Tibial nerve (tissue), 4 donors: ENCODE data around the gene NTMT2. TPM values are rescaled to one million over a fixed set of nuclear protein-coding genes. Genes with fewer than 3 reads are reported as not detected.

ENCODE experiments used
- DNase-seq, 2 donors: peaks; one replicate each; pipeline ENCODE4 v3.0.0-alpha.2; 2019; ENCODE audit warnings: low spot score in 2 of 2
- H3K27ac ChIP-seq, 4 donors: fragments of 200-600 bp; sonication (generic) in 3 of 4; one replicate each; pipeline ENCODE4 v1.5.1; 2017 to 2019; ENCODE audit warnings: mild to moderate bottlenecking in 1 of 4
- H3K27me3 ChIP-seq, 2 donors: fragments of 200-600 bp; sonication (generic) in 1 of 2; one replicate each; pipeline versions ENCODE4 v1.5.1 to v1.6.0; 2017 to 2019
- H3K36me3 ChIP-seq, 3 donors: fragments of 200-600 bp; sonication (generic); one replicate each; pipeline ENCODE4 v1.5.1; 2018 to 2019
- H3K4me1 ChIP-seq, 4 donors: fragments of 200-600 bp; sonication (generic) in 3 of 4; one replicate each; pipeline ENCODE4 v1.5.1; 2017 to 2019
- H3K4me3 ChIP-seq, 4 donors: fragments of 200-600 bp; sonication (generic) in 3 of 4; one replicate each; pipeline ENCODE4 v1.5.1; 2017 to 2019; ENCODE audit warnings: mild to moderate bottlenecking in 1 of 4, moderate library complexity in 1 of 4
- H3K9me3 ChIP-seq, 4 donors: fragments of 200-600 bp; sonication (generic) in 3 of 4; one replicate each; pipeline ENCODE4 v1.5.1; 2017 to 2019
- EP300 ChIP-seq, 2 donors: sonication (generic); formaldehyde crosslinking; IDR thresholded peaks; one replicate each; pipeline ENCODE4 v1.6.1; 2017; ENCODE audit warnings: antibody characterized with exemption in 2 of 2, mild to moderate bottlenecking in 1 of 2
- POLR2A ChIP-seq, 2 donors: fragments of 450-650 bp; IDR thresholded peaks; one replicate each; pipeline ENCODE4 v1.6.1; 2017; ENCODE audit warnings: antibody characterized with exemption in 2 of 2, mild to moderate bottlenecking in 2 of 2, moderate library complexity in 2 of 2
- WGBS, 2 donors: methylation state at CpG; one replicate each; pipeline ENCODE4 v1.1.5; 2018; 5-methylcytosine and 5-hydroxymethylcytosine counted together
- total RNA-seq, 4 donors: library from RNA; depleted of rRNA; stranded (reverse); fragments of >200 nt; gene quantifications; one replicate each; pipeline ENCODE4 v1.1.0, GENCODE V29; 2016
- TF ChIP-seq, protein P1 (sequence below), 5 experiments: fragments of 200-600 bp in 3 of 5; fragments of 450-650 bp in 2 of 5; sonication (generic) in 3 of 5; IDR thresholded peaks; one replicate each; pipeline ENCODE4 v1.5.1; 2016 to 2019; ENCODE audit warnings: antibody characterized with exemption in 5 of 5, mild to moderate bottlenecking in 3 of 5, moderate library complexity in 2 of 5

The NTMT2 gene
- total RNA-seq, 4 donors from 2014 or later = not detected

DNA sequence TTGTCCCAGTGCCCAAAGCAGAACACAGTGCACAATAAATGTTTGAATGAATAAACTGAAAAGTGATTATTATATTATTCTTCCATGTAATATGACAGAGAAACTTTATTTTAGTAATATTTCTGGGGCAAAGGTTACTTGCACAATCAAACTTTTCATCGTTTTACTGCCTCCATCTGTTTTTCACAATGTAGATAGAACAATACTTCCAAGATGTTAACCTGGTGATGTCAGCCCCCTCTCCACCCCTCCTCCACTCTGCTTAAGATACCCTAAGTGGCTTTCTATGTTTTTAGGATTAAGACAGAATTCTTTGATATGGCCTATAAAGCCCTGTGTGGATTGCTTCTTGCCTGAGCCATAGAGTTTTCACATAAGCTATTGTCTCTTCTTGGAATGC is 13.8 kb upstream of the NTMT2 start:
- Histone ChIP-seq H3K4me3 (no peak overlapping the region), H3K36me3 (no peaks in the 10 kb centered on the region), H3K4me1 (peaks cover 0 to 8% (median 0%) of the 10 kb centered on the region in 4 donors), H3K27me3 (no peaks in the 10 kb centered on the region), H3K9me3 (no peaks in the 10 kb centered on the region), H3K27ac (no peak overlapping the region)
- no peak for TF ChIP-seq POLR2A (IDR thresholded peaks at IDR 0.05)
- TF ChIP-seq EP300 (IDR thresholded peaks at IDR 0.05) = no peak
- TF ChIP-seq, protein P1, sequence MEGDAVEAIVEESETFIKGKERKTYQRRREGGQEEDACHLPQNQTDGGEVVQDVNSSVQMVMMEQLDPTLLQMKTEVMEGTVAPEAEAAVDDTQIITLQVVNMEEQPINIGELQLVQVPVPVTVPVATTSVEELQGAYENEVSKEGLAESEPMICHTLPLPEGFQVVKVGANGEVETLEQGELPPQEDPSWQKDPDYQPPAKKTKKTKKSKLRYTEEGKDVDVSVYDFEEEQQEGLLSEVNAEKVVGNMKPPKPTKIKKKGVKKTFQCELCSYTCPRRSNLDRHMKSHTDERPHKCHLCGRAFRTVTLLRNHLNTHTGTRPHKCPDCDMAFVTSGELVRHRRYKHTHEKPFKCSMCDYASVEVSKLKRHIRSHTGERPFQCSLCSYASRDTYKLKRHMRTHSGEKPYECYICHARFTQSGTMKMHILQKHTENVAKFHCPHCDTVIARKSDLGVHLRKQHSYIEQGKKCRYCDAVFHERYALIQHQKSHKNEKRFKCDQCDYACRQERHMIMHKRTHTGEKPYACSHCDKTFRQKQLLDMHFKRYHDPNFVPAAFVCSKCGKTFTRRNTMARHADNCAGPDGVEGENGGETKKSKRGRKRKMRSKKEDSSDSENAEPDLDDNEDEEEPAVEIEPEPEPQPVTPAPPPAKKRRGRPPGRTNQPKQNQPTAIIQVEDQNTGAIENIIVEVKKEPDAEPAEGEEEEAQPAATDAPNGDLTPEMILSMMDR (IDR thresholded peaks at IDR 0.05) = no peak
- DNase-seq = no peak
- WGBS, 2 donors = 23 to 27% methylated on average over 1 of the region's 1 CpG

DNA sequence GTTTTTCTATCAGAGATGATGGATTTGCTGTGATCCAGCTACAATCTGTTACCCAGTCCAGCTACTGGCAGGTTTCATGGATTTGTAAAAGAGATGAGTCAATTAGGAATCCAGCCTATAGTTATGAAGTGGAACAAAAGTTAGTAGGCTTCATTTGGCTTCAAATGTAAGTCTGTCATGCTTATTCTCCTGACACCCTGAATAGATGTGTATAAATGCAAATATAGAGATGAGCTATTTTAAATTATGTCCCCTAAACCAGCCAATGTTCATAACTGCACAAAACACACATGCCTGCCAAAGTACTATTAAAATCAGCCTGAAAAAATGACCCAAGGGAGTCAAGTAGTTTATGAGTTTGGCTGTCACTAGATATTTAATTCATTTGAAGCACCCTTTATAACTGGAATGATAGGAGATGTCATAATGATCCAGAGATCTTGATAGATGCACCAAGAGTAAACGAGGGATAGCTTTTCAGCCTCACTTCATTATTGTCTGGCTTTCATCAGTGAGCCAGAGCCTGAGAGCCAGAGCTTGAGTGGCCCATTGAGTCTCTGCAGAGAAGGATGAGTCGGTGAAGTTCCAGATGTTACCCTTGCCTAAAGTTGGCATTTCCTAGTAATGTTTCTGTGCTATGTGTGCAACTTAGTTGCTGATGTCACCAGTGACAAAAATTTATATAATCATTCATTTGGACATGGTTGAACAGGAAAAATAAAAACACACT is 11.8 kb upstream of the NTMT2 start:
- H3K27me3 ChIP-seq = no peaks in the 10 kb centered on the region
- no peak for TF ChIP-seq POLR2A (IDR thresholded peaks at IDR 0.05)

DNA sequence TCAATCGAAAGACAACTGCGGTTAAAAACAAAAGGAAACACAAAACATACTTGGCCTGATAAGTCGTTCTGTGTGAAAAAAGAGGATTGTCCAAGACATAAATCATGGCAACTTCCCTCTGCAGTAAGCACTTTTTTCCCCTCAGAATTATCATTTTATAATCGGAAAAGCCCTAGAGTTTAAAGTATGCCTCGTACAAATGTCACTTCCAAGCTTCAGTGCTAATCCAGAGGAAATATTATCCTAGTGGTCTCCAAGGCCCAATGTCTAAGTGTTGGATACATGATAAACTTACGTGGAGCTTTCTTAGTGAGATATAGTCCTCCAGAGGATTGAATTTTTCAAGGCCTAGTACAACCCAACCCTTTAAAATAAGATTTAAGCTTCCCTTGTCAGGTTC is 11.2 kb upstream of the NTMT2 start:
- H3K36me3 ChIP-seq = no peaks in the 10 kb centered on the region
- H3K9me3 ChIP-seq = no peaks in the 10 kb centered on the region
- H3K4me1 ChIP-seq = peaks cover 0 to 8% (median 0%) of the 10 kb centered on the region in 4 donors
- H3K27ac ChIP-seq = no peak overlapping the region
- no peaks in the 10 kb centered on the region for H3K27me3 ChIP-seq
- DNase-seq = no peak
- H3K4me3 ChIP-seq = no peak overlapping the region
- 60 to 64% methylated on average over 6 of the region's 6 CpGs for WGBS, 2 donors
- TF ChIP-seq POLR2A (IDR thresholded peaks at IDR 0.05) (no peak), EP300 (IDR thresholded peaks at IDR 0.05) (no peak)
- TF ChIP-seq, protein P1 (IDR thresholded peaks at IDR 0.05) = no peak

More for the DNA sequence above, 11.8 kb upstream of the NTMT2 start:
- DNase-seq = no peak
- peaks cover 0 to 8% (median 0%) of the 10 kb centered on the region in 4 donors for H3K4me1 ChIP-seq
- H3K4me3 ChIP-seq = no peak overlapping the region
- H3K9me3 ChIP-seq = no peaks in the 10 kb centered on the region
- H3K27ac ChIP-seq = no peak overlapping the region
- H3K36me3 ChIP-seq = no peaks in the 10 kb centered on the region
- 72 to 79% methylated on average over 2 of the region's 2 CpGs for WGBS, 2 donors

DNA sequence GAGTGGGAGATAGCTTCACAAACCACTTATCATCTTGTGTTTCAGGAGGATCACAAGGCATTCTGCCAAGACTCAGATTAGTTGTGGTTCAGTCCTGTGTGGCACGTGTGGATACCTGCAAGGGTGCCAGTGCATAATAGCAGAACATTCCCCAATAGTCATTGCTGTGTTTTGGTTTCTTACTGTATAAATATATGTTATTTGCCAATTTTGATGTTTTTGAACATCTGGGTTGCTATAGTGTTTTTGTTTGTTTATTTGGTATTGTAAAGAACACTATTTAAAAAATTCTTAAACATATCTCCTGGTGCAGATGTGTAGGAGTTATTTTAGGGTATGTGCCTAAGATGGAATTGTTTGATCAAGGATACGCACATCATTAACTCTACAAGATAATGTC is 5.4 kb upstream of the NTMT2 start:
- Histone ChIP-seq H3K4me3 (no peak overlapping the region), H3K27me3 (no peaks in the 10 kb centered on the region), H3K9me3 (no peaks in the 10 kb centered on the region), H3K4me1 (no peaks in the 10 kb centered on the region), H3K27ac (no peak overlapping the region), H3K36me3 (no peaks in the 10 kb centered on the region)
- TF ChIP-seq EP300 (IDR thresholded peaks at IDR 0.05) (no peak), POLR2A (IDR thresholded peaks at IDR 0.05) (no peak)
- TF ChIP-seq, protein P1 (IDR thresholded peaks at IDR 0.05) = no peak
- DNase-seq = no peak
- WGBS, 2 donors = 70 to 73% methylated on average over 2 of the region's 2 CpGs

DNA sequence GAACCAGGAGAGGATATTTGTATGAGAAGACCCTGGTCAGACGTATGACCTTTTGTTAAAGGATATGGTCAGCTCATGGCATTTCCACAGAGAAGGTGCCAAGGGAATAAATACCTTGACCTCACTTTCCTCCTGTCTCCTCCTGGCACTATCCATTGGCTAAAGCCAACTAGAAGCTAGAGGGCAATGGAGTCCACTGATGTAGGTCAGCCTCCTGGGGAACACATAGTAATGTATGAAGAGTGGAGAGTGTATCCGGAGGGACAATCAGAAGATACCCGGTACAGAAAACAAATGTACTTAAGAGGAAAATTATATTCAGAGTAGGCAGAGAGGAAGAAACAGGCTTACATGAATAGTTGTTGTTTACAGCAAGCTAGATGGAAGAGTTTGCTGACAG is 698 bp upstream of the NTMT2 start:
- WGBS, 2 donors = 87 to 94% methylated on average over 3 of the region's 3 CpGs
- TF ChIP-seq, protein P1 (IDR thresholded peaks at IDR 0.05) = no peak
- TF ChIP-seq POLR2A (IDR thresholded peaks at IDR 0.05) (no peak), EP300 (IDR thresholded peaks at IDR 0.05) (no peak)
- no peaks in the 10 kb centered on the region for H3K4me1 ChIP-seq

More for the DNA sequence above, 698 bp upstream of the NTMT2 start:
- DNase-seq = no peak
- Histone ChIP-seq H3K27ac (no peak overlapping the region), H3K27me3 (no peaks in the 10 kb centered on the region), H3K4me3 (no peak overlapping the region), H3K9me3 (no peaks in the 10 kb centered on the region), H3K36me3 (no peaks in the 10 kb centered on the region)
